ENCODE data around the gene FABP7. TPM values are rescaled to one million over a fixed set of nuclear protein-coding genes. Genes with fewer than 3 reads are reported as not detected.

The FABP7 gene
- total RNA-seq, 2 donors from 2014 or later: not detected

GRCh38 chr6:122801397-122801796 lies 21.9 kb downstream of the FABP7 start:
- intact Hi-C loops (cut with DNase I): no loop called here
- H3K4me1 ChIP-seq (replicated peaks): no peaks in the 10 kb centered on the region

DNA sequence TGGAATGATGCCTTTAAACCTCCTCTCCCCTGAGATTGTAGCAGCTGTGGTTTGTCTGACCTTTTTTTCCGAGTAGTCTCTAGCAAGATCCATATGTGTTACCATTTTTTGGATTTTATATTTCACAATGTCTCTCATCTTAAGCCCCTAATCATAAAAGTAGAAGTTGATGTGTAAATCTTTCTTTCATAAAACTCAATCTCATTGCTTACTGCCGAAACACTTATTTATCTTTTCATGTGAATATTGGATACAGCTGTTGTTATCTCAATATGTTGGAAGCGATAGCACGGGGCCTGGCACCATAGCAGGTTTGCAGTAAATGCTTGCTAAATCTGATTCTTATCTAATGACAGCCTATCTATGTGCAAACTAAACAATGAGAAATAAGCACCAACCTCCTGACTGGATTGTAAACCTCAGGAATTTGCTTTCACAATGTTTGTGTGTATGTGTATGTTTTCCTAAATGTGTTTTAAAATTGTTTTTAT lies 23.7 kb downstream of the FABP7 start:
- Histone ChIP-seq H3K27ac (no peak overlapping the region), H3K36me3 (no peaks in the 10 kb centered on the region), H3K4me1 (replicated peaks) (no peaks in the 10 kb centered on the region), H3K4me3 (no peak overlapping the region), H3K9me3 (no peaks in the 10 kb centered on the region), H3K27me3 (replicated peaks; ENCODE audit: insufficient read depth) (no peaks in the 10 kb centered on the region)
- no peak for DNase-seq (ENCODE audit: low spot score)
- 8% methylated on average over 4 of the region's 4 CpGs for WGBS
- TF ChIP-seq POLR2AphosphoS5 (IDR thresholded peaks at IDR 0.05) (peak; percentile 37), POLR2A (IDR thresholded peaks at IDR 0.05) (no peak)
- intact Hi-C loops (cut with DNase I): no loop called here

More at GRCh38 chr6:122801397-122801796, 21.9 kb downstream of the FABP7 start:
- WGBS: 88% methylated on average over 1 of the region's 1 CpG
- H3K36me3 ChIP-seq: no peaks in the 10 kb centered on the region
- DNase-seq (ENCODE audit: low spot score): no peak
- H3K9me3 ChIP-seq: no peaks in the 10 kb centered on the region
- H3K27me3 ChIP-seq (replicated peaks; ENCODE audit: insufficient read depth): no peaks in the 10 kb centered on the region
- H3K27ac ChIP-seq: no peak overlapping the region
- H3K4me3 ChIP-seq: no peak overlapping the region
- TF ChIP-seq, protein P1, sequence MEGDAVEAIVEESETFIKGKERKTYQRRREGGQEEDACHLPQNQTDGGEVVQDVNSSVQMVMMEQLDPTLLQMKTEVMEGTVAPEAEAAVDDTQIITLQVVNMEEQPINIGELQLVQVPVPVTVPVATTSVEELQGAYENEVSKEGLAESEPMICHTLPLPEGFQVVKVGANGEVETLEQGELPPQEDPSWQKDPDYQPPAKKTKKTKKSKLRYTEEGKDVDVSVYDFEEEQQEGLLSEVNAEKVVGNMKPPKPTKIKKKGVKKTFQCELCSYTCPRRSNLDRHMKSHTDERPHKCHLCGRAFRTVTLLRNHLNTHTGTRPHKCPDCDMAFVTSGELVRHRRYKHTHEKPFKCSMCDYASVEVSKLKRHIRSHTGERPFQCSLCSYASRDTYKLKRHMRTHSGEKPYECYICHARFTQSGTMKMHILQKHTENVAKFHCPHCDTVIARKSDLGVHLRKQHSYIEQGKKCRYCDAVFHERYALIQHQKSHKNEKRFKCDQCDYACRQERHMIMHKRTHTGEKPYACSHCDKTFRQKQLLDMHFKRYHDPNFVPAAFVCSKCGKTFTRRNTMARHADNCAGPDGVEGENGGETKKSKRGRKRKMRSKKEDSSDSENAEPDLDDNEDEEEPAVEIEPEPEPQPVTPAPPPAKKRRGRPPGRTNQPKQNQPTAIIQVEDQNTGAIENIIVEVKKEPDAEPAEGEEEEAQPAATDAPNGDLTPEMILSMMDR (IDR thresholded peaks at IDR 0.05): no peak
- TF ChIP-seq POLR2AphosphoS5 (IDR thresholded peaks at IDR 0.05) (no peak), POLR2A (IDR thresholded peaks at IDR 0.05) (no peak)

DNA sequence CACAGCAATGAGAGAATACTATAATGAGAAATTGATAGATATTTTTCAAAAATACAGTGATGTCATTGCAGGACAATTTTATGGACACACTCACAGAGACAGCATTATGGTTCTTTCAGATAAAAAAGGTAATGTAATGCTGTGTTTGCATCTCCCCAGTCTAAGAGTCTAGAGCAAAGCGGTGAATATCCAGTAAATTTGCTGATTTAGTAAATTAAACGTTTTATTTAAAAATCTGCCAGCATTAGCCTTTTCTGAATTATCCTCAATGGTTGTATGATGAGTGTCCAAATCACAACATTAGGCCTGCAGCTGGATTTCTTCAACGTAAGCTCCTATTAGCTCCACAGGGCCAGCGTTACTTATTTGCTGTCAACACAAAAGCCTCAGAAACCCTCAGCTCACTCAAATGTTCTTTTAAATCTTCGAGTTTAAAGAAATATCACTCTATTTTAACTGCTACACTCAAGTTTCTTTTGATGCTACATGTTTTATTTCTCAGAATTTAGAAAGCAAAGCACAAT lies 25.5 kb downstream of the FABP7 start:
- no peak for TF ChIP-seq POLR2AphosphoS5 (IDR thresholded peaks at IDR 0.05)
- TF ChIP-seq, protein P1 (IDR thresholded peaks at IDR 0.05): no peak
- no peak for TF ChIP-seq POLR2A (IDR thresholded peaks at IDR 0.05)
- no peak for DNase-seq (ENCODE audit: low spot score)
- Histone ChIP-seq H3K4me1 (replicated peaks) (no peaks in the 10 kb centered on the region), H3K9me3 (no peaks in the 10 kb centered on the region), H3K27ac (no peak overlapping the region), H3K27me3 (replicated peaks; ENCODE audit: insufficient read depth) (no peaks in the 10 kb centered on the region), H3K36me3 (no peaks in the 10 kb centered on the region), H3K4me3 (no peak overlapping the region)
- 73% methylated on average over 5 of the region's 5 CpGs for WGBS
- intact Hi-C loops (cut with DNase I): no loop called here

GRCh38 chr6:122806291-122806690 lies 26.8 kb downstream of the FABP7 start:
- no peaks in the 10 kb centered on the region for H3K27me3 ChIP-seq (replicated peaks; ENCODE audit: insufficient read depth)
- no peak for TF ChIP-seq POLR2A (IDR thresholded peaks at IDR 0.05)
- TF ChIP-seq POLR2AphosphoS5 (IDR thresholded peaks at IDR 0.05): no peak
- TF ChIP-seq, protein P1 (IDR thresholded peaks at IDR 0.05): no peak
- no peak overlapping the region for H3K4me3 ChIP-seq
- no peaks in the 10 kb centered on the region for H3K36me3 ChIP-seq
- H3K27ac ChIP-seq: no peak overlapping the region
- 79% methylated on average over 2 of the region's 2 CpGs for WGBS
- no peaks in the 10 kb centered on the region for H3K9me3 ChIP-seq
- DNase-seq (ENCODE audit: low spot score): no peak
- H3K4me1 ChIP-seq (replicated peaks): no peaks in the 10 kb centered on the region
- intact Hi-C loops (cut with DNase I): no loop called here

- WGBS: 78% methylated on average over 10 of the region's 10 CpGs
- Histone ChIP-seq H3K36me3 (no peaks in the 10 kb centered on the region), H3K4me1 (replicated peaks) (no peaks in the 10 kb centered on the region), H3K27ac (no peak overlapping the region), H3K4me3 (no peak overlapping the region), H3K27me3 (replicated peaks; ENCODE audit: insufficient read depth) (no peaks in the 10 kb centered on the region), H3K9me3 (no peaks in the 10 kb centered on the region)
- intact Hi-C loops (cut with DNase I): no loop called here
- TF ChIP-seq, protein P1 (IDR thresholded peaks at IDR 0.05): no peak
- no peak for TF ChIP-seq POLR2A (IDR thresholded peaks at IDR 0.05)
- TF ChIP-seq POLR2AphosphoS5 (IDR thresholded peaks at IDR 0.05): no peak
- DNase-seq (ENCODE audit: low spot score): no peak
These were observed 28.8 kb downstream of the FABP7 start for GRCh38 chr6:122808121-122808885.
